ENCODE data around the gene MIB1.
A peak's percentile ranks its signal among the peaks of the same experiment; 100 is the strongest.

MIB1 gene

GRCh38 chr18:21820033-21820810, 79.6 kb downstream of the MIB1 start:
- ChIA-PET CTCF (interaction anchor here (0.8 to 3.0 kb wide), 18 partner anchors 9 to 625 kb away, joined by 3 to 18 read pairs (median 4); no protein-coding TSS in a partner anchor), POLR2A (no interaction called here)
- DNase-seq (ENCODE audit: low read depth, low spot score): no peak
- no peak overlapping the region for H3K4me3 ChIP-seq (ENCODE audit: low read depth, low read length)
- TF ChIP-seq, protein P1, sequence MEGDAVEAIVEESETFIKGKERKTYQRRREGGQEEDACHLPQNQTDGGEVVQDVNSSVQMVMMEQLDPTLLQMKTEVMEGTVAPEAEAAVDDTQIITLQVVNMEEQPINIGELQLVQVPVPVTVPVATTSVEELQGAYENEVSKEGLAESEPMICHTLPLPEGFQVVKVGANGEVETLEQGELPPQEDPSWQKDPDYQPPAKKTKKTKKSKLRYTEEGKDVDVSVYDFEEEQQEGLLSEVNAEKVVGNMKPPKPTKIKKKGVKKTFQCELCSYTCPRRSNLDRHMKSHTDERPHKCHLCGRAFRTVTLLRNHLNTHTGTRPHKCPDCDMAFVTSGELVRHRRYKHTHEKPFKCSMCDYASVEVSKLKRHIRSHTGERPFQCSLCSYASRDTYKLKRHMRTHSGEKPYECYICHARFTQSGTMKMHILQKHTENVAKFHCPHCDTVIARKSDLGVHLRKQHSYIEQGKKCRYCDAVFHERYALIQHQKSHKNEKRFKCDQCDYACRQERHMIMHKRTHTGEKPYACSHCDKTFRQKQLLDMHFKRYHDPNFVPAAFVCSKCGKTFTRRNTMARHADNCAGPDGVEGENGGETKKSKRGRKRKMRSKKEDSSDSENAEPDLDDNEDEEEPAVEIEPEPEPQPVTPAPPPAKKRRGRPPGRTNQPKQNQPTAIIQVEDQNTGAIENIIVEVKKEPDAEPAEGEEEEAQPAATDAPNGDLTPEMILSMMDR (IDR thresholded peaks at IDR 0.05; ENCODE audit: insufficient read depth, low read length, missing control alignments): peak; percentile 27

DNA sequence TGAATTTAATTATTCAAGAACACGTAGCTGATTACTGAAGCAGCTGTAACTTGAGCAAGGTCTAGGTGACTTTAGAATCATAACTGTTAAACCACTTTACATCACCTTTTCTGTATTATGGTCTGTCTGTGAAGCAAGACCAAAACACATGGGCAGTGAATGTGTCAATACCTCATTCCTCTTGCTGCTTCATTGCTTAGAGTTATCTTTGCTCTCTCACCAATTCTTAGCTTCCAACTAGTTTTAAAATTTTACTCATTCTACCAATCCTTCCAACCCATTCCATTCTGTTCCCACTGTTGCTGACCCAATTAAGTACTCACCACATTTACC, 80.2 kb downstream of the MIB1 start:
- no peak for DNase-seq (ENCODE audit: low read depth, low spot score)
- CTCF ChIA-PET: interaction anchor here (1.0 to 3.0 kb wide), 13 partner anchors 9 to 626 kb away, joined by 3 to 18 read pairs (median 6); no protein-coding TSS in a partner anchor

GRCh38 chr18:21823848-21824247, 83.3 kb downstream of the MIB1 start:
- no peak for DNase-seq (ENCODE audit: low read depth, low spot score)
- POLR2A ChIA-PET: no interaction called here
- CTCF ChIA-PET: interaction anchor here (1.4 to 1.6 kb wide), 2 partner anchors 8 to 18 kb away, joined by 4 to 5 read pairs; no protein-coding TSS in a partner anchor
- TF ChIP-seq, protein P1 (IDR thresholded peaks at IDR 0.05; ENCODE audit: insufficient read depth, low read length, missing control alignments): no peak
- H3K4me3 ChIP-seq (ENCODE audit: low read depth, low read length): no peak overlapping the region

More for the DNA sequence above, 80.2 kb downstream of the MIB1 start:
- no peak overlapping the region for H3K4me3 ChIP-seq (ENCODE audit: low read depth, low read length)
- TF ChIP-seq, protein P1 (IDR thresholded peaks at IDR 0.05; ENCODE audit: insufficient read depth, low read length, missing control alignments): no peak
- POLR2A ChIA-PET: no interaction called here

- ChIA-PET CTCF (interaction anchor here (0.9 kb wide), 1 partner anchor 16 kb away, joined by 3 read pairs; no protein-coding TSS in a partner anchor), POLR2A (no interaction called here)
- no peak overlapping the region for H3K4me3 ChIP-seq (ENCODE audit: low read depth, low read length)
These were observed 85.6 kb downstream of the MIB1 start for GRCh38 chr18:21826196-21826595.

DNA sequence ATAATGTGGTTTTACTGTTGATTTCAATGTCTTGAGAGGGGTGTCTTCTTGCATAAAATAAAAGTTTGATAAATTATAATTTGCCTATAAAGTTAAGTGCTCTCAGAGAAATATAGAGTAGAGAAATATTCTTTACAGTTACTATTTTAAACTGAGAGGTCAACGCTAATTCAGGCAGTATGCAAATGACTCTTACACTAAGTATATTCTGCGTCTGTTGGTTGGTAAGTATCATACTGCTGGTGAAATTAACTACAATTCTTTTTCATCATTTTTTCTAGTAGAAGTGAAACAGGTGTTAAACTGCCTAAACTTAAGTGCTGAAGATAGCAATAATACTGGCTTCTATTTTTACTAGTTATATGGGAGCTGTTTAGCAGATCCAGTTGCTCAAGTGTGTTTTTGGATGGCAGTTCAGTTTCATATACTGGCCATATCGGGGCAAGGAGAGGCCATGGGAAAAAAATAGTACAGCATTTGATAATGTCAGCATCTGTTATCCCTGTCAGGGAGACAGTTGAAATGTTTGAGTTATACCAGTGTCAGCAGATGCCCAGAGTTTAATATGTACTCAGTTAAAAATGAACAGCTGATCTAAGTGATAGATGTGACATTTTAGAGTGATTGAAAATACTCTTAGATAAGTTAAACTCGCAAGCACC, 86.2 kb downstream of the MIB1 start:
- no peak overlapping the region for H3K4me3 ChIP-seq (ENCODE audit: low read depth, low read length)
- no peak for DNase-seq (ENCODE audit: low read depth, low spot score)
- TF ChIP-seq, protein P1 (IDR thresholded peaks at IDR 0.05; ENCODE audit: insufficient read depth, low read length, missing control alignments): no peak
- ChIA-PET CTCF (interaction anchor here (0.8 to 1.2 kb wide), 2 partner anchors 11 to 23 kb away, joined by 3 to 4 read pairs; no protein-coding TSS in a partner anchor), POLR2A (no interaction called here)

More at GRCh38 chr18:21826196-21826595, 85.6 kb downstream of the MIB1 start:
- TF ChIP-seq, protein P1 (IDR thresholded peaks at IDR 0.05; ENCODE audit: insufficient read depth, low read length, missing control alignments): no peak
- DNase-seq (ENCODE audit: low read depth, low spot score): no peak

- no peak for DNase-seq (ENCODE audit: low read depth, low spot score)
- POLR2A ChIA-PET: no interaction called here
- CTCF ChIA-PET: interaction anchor here (0.8 to 2.7 kb wide), 3 partner anchors 10 to 218 kb away, joined by 3 to 18 read pairs (median 3); partner anchors contain the start of gene SNRPD1
- H3K4me3 ChIP-seq (ENCODE audit: low read depth, low read length): no peak overlapping the region
- TF ChIP-seq, protein P1 (IDR thresholded peaks at IDR 0.05; ENCODE audit: insufficient read depth, low read length, missing control alignments): no peak
These were observed 89.9 kb downstream of the MIB1 start for GRCh38 chr18:21830532-21830931.

Measured in AG04449 (cell line).